Measurements from ENCODE around the gene TMEM63A. TPM values are rescaled to one million over a fixed set of nuclear protein-coding genes. Genes with fewer than 3 reads are reported as not detected.

The TMEM63A gene
- total RNA-seq, 1 experiment from 2014 or later = 31.4 TPM

GRCh38 chr1:225921734-225922709 is 39.8 kb upstream of the TMEM63A start:
- intact Hi-C loops (cut with micrococcal nuclease; ENCODE audit: unreplicated experiment) (no loop called here), in situ Hi-C loops (cut with HindIII; ENCODE audit: low pct_unique_long_range_greater_than_20kb, low sequenced_read_pairs) (no loop called here)
- Histone ChIP-seq H3K27ac (ENCODE audit: low read length) (no peak overlapping the region; the same call in 1 of the 2 replicates), H3K4me3 (ENCODE audit: low read depth in 2 of 2, low read length in 2 of 2) (no peak overlapping the region; a peak in 1 of 4 replicates), H3K9me3 (ENCODE audit: control insufficient read depth, insufficient read depth, low read depth, low read length) (no peaks in the 10 kb centered on the region), H3K27me3 (ENCODE audit: control insufficient read depth, insufficient read depth, low read length) (no peaks in the 10 kb centered on the region), H3K36me3 (ENCODE audit: control insufficient read depth, insufficient read depth, low read length) (peaks cover 15% of the 10 kb centered on the region; the same call in 1 of the 2 replicates), H3K4me1 (ENCODE audit: control insufficient read depth, insufficient read depth, low read length) (peaks cover 17% of the 10 kb centered on the region)
- ATAC-seq (no peak), DNase-seq (ENCODE audit: low read depth, low spot score) (no peak)
- TF ChIP-seq REST (IDR thresholded peaks at IDR 0.05; ENCODE audit: insufficient read depth in 1 of 2, low read depth in 2 of 2, low read length in 1 of 2) (no peak), SIN3A (IDR thresholded peaks at IDR 0.05; ENCODE audit: borderline replicate concordance, insufficient read depth, low read depth, low read length) (no peak), TCF7L2 (IDR thresholded peaks at IDR 0.05; ENCODE audit: low read depth, low read length) (no peak), POLR2AphosphoS5 (IDR thresholded peaks at IDR 0.05; ENCODE audit: low read depth, low read length) (no peak), CTCF (IDR thresholded peaks at IDR 0.05) (no peak)
- CTCF ChIA-PET = no interaction called here
- BruUV-seq (replicated peaks) = no TSS peak
- POLR2A ChIA-PET = interaction anchor here (0.6 kb wide), 1 partner anchor 10 kb away, joined by 4 read pairs; no protein-coding TSS in a partner anchor

- 0 out of 2 replicates have a peak overlapping the region, but pooled peaks have one; percentile 23 for H3K27ac ChIP-seq (ENCODE audit: low read length)
- ChIA-PET CTCF (no interaction called here), POLR2A (no interaction called here)
- H3K4me1 ChIP-seq (ENCODE audit: control insufficient read depth, insufficient read depth, low read length) = peaks cover 13% of the 10 kb centered on the region
- no TSS peak for BruUV-seq (replicated peaks)
- in situ Hi-C loops (cut with HindIII; ENCODE audit: low pct_unique_long_range_greater_than_20kb, low sequenced_read_pairs) = no loop called here
- intact Hi-C loops (cut with micrococcal nuclease; ENCODE audit: unreplicated experiment) = loop anchor here (10.0 kb wide), 1 partner anchor 55 kb away; no protein-coding TSS in a partner anchor
- H3K9me3 ChIP-seq (ENCODE audit: control insufficient read depth, insufficient read depth, low read depth, low read length) = no peaks in the 10 kb centered on the region
- no peak for DNase-seq (ENCODE audit: low read depth, low spot score)
- H3K4me3 ChIP-seq (ENCODE audit: low read depth in 2 of 2, low read length in 2 of 2) = no peak overlapping the region
- no peak for ATAC-seq
- H3K36me3 ChIP-seq (ENCODE audit: control insufficient read depth, insufficient read depth, low read length) = peaks cover 15% of the 10 kb centered on the region; the same call in 1 of the 2 replicates
- TF ChIP-seq POLR2AphosphoS5 (IDR thresholded peaks at IDR 0.05; ENCODE audit: low read depth, low read length) (no peak), REST (IDR thresholded peaks at IDR 0.05; ENCODE audit: insufficient read depth in 1 of 2, low read depth in 2 of 2, low read length in 1 of 2) (no peak), TCF7L2 (IDR thresholded peaks at IDR 0.05; ENCODE audit: low read depth, low read length) (no peak), CTCF (IDR thresholded peaks at IDR 0.05) (no peak), SIN3A (IDR thresholded peaks at IDR 0.05; ENCODE audit: borderline replicate concordance, insufficient read depth, low read depth, low read length) (no peak)
- H3K27me3 ChIP-seq (ENCODE audit: control insufficient read depth, insufficient read depth, low read length) = no peaks in the 10 kb centered on the region
These were observed 37.7 kb upstream of the TMEM63A start for GRCh38 chr1:225919906-225920305.

All from Panc1 (cell line).